Smooth muscle cell (in vitro differentiated cells): Measurements from ENCODE around the gene MYO9B. TPM values are rescaled to one million over a fixed set of nuclear protein-coding genes. Genes with fewer than 3 reads are reported as not detected.

Source experiments
- polyA plus RNA-seq: library from polyadenylated mRNA; unstranded; fragments of >200 nt; fragmentation: Nextera tagmentation; extraction: Ambion mirVana; gene quantifications from 2 replicates; pipeline ENCODE4 v1.2.1, GENCODE V29; 2016
- total RNA-seq: library from RNA; depleted of rRNA; stranded (reverse); fragments of >200 nt; gene quantifications from 2 replicates; pipeline ENCODE4 v1.2.3, GENCODE V29; 2014

Gene MYO9B
- total and polyA plus RNA-seq, 2 experiments from 2014 or later = 44.6 to 46.6 TPM

Other genes starting within 250 kb of the MYO9B start
- gene SIN3B, start 246.4 kb upstream of the MYO9B start, total RNA-seq = 22.4 and 25.1 TPM in 2 replicates
- gene SIN3B, start 246.4 kb upstream of the MYO9B start, polyA plus RNA-seq = 16.5 and 29.2 TPM in 2 replicates
- gene F2RL3, start 186.8 kb upstream of the MYO9B start, total RNA-seq = 0.04 and 2.1 TPM in 2 replicates
- gene F2RL3, start 186.8 kb upstream of the MYO9B start, polyA plus RNA-seq = 1.2 and 2.2 TPM in 2 replicates
- 0.81 and 2.6 TPM in 2 replicates for gene CPAMD8, start 49.0 kb upstream of the MYO9B start, total RNA-seq
- gene CPAMD8, start 49.0 kb upstream of the MYO9B start, polyA plus RNA-seq = 6.9 and 9.4 TPM in 2 replicates
- 3.3 and 7.4 TPM in 2 replicates for gene HAUS8, start 325 bp upstream of the MYO9B start, total RNA-seq
- 6.3 and 8.5 TPM in 2 replicates for gene HAUS8, start 325 bp upstream of the MYO9B start, polyA plus RNA-seq
- 12.8 and 16.4 TPM in 2 replicates for gene USE1, start 139.6 kb downstream of the MYO9B start, total RNA-seq
- gene USE1, start 139.6 kb downstream of the MYO9B start, polyA plus RNA-seq = 28.8 and 45.4 TPM in 2 replicates
- gene OCEL1, start 150.4 kb downstream of the MYO9B start, total RNA-seq = 2.9 and 3.2 TPM in 2 replicates
- gene OCEL1, start 150.4 kb downstream of the MYO9B start, polyA plus RNA-seq = 34.9 and 41.3 TPM in 2 replicates
- gene NR2F6, start 170.1 kb downstream of the MYO9B start, total RNA-seq = 47.8 and 57.4 TPM in 2 replicates
- gene NR2F6, start 170.1 kb downstream of the MYO9B start, polyA plus RNA-seq = 99.8 and 104 TPM in 2 replicates
- not detected in 2 replicates for gene USHBP1, start 189.0 kb downstream of the MYO9B start, total RNA-seq
- not detected in 2 replicates for gene USHBP1, start 189.0 kb downstream of the MYO9B start, polyA plus RNA-seq
- 62.0 and 69.8 TPM in 2 replicates for gene BABAM1, start 191.7 kb downstream of the MYO9B start, total RNA-seq
- 108 and 110 TPM in 2 replicates for gene BABAM1, start 191.7 kb downstream of the MYO9B start, polyA plus RNA-seq
- gene ANKLE1, start 206.1 kb downstream of the MYO9B start, total RNA-seq = 0.36 and 1.0 TPM in 2 replicates
- 0.61 and 1.3 TPM in 2 replicates for gene ANKLE1, start 206.1 kb downstream of the MYO9B start, polyA plus RNA-seq
- gene ABHD8, start 227.6 kb downstream of the MYO9B start, total RNA-seq = 6.1 and 9.2 TPM in 2 replicates
- 15.1 and 16.6 TPM in 2 replicates for gene ABHD8, start 227.6 kb downstream of the MYO9B start, polyA plus RNA-seq
- gene MRPL34, start 230.1 kb downstream of the MYO9B start, total RNA-seq = 32.0 and 67.2 TPM in 2 replicates
- 78.6 and 84.2 TPM in 2 replicates for gene MRPL34, start 230.1 kb downstream of the MYO9B start, polyA plus RNA-seq
- gene DDA1, start 233.8 kb downstream of the MYO9B start, total RNA-seq = 26.5 and 26.9 TPM in 2 replicates
- 51.8 and 72.4 TPM in 2 replicates for gene DDA1, start 233.8 kb downstream of the MYO9B start, polyA plus RNA-seq